Measurements from ENCODE around the gene PLEKHN1.

DNA sequence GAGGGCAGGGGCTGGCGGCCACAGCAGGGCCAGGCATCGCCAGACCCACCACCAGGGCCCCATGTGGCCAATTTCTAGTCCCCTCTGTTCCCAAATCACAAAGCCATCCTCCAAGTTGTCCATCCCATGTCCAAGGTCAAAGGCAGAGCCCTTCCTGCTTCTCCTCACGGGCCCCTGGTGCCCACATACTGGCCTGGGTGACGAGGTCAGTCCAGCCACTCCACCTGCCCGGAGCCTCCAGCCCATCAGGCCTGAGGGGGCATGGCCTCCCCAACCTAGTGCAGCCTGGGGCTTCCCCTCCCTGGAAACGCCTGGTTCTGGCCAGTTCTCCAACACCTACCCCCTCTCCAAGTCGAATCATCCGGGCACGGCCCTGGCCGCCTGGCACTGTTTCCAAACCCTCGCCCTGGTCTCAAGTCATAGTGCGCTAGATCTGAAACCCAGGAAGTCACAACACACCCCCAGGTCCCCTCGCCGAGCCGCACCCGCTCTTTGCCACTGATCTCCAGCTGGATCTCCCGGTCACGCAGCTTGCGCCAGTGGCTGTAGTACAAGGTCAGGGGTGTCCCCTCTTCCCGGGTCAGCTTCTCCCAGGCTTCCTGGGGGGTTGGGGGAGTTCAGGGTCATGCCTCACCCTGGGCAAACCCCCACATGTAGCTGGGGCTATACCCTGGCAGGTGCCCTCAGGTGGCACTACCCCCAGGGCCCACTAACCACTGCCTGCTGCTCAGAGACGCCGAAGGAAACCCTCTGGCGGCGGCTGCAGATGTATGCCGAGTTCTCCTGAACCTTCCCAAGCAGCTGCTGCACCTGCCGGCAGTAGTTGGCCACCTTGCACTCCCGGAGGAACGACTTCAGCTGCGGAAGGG lies 20.4 kb upstream of the PLEKHN1 start:
- TF ChIP-seq, protein P1, sequence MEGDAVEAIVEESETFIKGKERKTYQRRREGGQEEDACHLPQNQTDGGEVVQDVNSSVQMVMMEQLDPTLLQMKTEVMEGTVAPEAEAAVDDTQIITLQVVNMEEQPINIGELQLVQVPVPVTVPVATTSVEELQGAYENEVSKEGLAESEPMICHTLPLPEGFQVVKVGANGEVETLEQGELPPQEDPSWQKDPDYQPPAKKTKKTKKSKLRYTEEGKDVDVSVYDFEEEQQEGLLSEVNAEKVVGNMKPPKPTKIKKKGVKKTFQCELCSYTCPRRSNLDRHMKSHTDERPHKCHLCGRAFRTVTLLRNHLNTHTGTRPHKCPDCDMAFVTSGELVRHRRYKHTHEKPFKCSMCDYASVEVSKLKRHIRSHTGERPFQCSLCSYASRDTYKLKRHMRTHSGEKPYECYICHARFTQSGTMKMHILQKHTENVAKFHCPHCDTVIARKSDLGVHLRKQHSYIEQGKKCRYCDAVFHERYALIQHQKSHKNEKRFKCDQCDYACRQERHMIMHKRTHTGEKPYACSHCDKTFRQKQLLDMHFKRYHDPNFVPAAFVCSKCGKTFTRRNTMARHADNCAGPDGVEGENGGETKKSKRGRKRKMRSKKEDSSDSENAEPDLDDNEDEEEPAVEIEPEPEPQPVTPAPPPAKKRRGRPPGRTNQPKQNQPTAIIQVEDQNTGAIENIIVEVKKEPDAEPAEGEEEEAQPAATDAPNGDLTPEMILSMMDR (conservative IDR thresholded peaks at IDR 0.05) = no peak
- TF ChIP-seq EZH2 (IDR thresholded peaks at IDR 0.05; ENCODE audit: low read depth) = no peak
